Smooth muscle cell (in vitro differentiated cells): Measurements from ENCODE around the gene CENPP. TPM values are rescaled to one million over a fixed set of nuclear protein-coding genes. Genes with fewer than 3 reads are reported as not detected.

Experiments
- DNase-seq: peaks from one replicate; lab custom pipeline; 2025; ENCODE audit not compliant: unreplicated experiment; lab: John Stamatoyannopoulos, UW
- H2AFZ ChIP-seq: fragments of 200-600 bp; sonication (generic); 2 replicates; pipeline ENCODE4 v1.6.0; 2016; ENCODE audit warnings: antibody characterized with exemption, low read depth, mild to moderate bottlenecking
- H3F3A ChIP-seq: fragments of 200-600 bp; sonication (generic); 2 replicates; pipeline ENCODE4 v1.6.0; 2017; ENCODE audit warnings: antibody characterized with exemption, low read depth
- H3K27ac ChIP-seq: fragments of 200-600 bp; sonication (generic); 2 replicates; pipeline ENCODE4 v1.5.1; 2016; ENCODE audit warnings: low read depth, mild to moderate bottlenecking
- H3K27me3 ChIP-seq: fragments of 200-600 bp; sonication (generic); 2 replicates; pipeline ENCODE4 v1.6.1; 2016; ENCODE audit warnings: low read depth, mild to moderate bottlenecking
- H3K36me3 ChIP-seq: fragments of 200-600 bp; sonication (generic); 2 replicates; pipeline ENCODE4 v1.5.1; 2016; ENCODE audit warnings: low read depth
- H3K4me1 ChIP-seq: fragments of 200-600 bp; sonication (generic); 2 replicates; pipeline ENCODE4 v1.5.1; 2016; ENCODE audit warnings: low read depth
- H3K4me2 ChIP-seq: fragments of 200-600 bp; sonication (generic); 2 replicates; pipeline ENCODE4 v1.6.0; 2016; ENCODE audit warnings: mild to moderate bottlenecking
- H3K4me3 ChIP-seq: fragments of 200-600 bp; sonication (generic); 2 replicates; pipeline ENCODE4 v1.5.1; 2016; ENCODE audit warnings: mild to moderate bottlenecking
- H3K79me2 ChIP-seq: fragments of 200-600 bp; sonication (generic); 2 replicates; pipeline ENCODE4 v1.6.0; 2016; ENCODE audit warnings: low read depth, mild to moderate bottlenecking
- H3K9ac ChIP-seq: fragments of 200-600 bp; sonication (generic); 2 replicates; pipeline ENCODE4 v1.6.0; 2016; ENCODE audit warnings: low read depth
- H3K9me3 ChIP-seq: fragments of 200-600 bp; sonication (generic); replicated peaks from 2 replicates; pipeline ENCODE4 v1.5.1; 2016; ENCODE audit warnings: low read depth
- H4K20me1 ChIP-seq: fragments of 200-600 bp; sonication (generic); 2 replicates; pipeline ENCODE4 v1.6.0; 2016; ENCODE audit warnings: low read depth
- CTCF ChIP-seq: fragments of 200-600 bp; sonication (generic); IDR thresholded peaks from 2 replicates; pipeline ENCODE4 v1.5.1; 2017; ENCODE audit warnings: borderline replicate concordance, mild to moderate bottlenecking, antibody characterized with exemption; ENCODE audit not compliant: insufficient read depth, poor library complexity, severe bottlenecking
- WGBS: methylation state at CpG from one replicate; pipeline ENCODE4 v1.1.7; 2016; ENCODE audit warnings: low lambda C conversion rate; 5-methylcytosine and 5-hydroxymethylcytosine counted together
- polyA plus RNA-seq: library from polyadenylated mRNA; unstranded; fragments of >200 nt; fragmentation: Nextera tagmentation; extraction: Ambion mirVana; gene quantifications from 2 replicates; pipeline ENCODE4 v1.2.1, GENCODE V29; 2016
- total RNA-seq: library from RNA; depleted of rRNA; stranded (reverse); fragments of >200 nt; gene quantifications from 2 replicates; pipeline ENCODE4 v1.2.3, GENCODE V29; 2014

CENPP gene
- total and polyA plus RNA-seq, 2 experiments from 2014 or later = 4.2 to 17.5 TPM

- TF ChIP-seq CTCF = no peak
- Histone ChIP-seq H3K4me3 (no peak overlapping the region), H3K4me1 (no peaks in the 10 kb centered on the region), H3K79me2 (no peaks in the 10 kb centered on the region), H2AFZ (no peak overlapping the region), H3K9me3 (no peaks in the 10 kb centered on the region), H3K9ac (no peak overlapping the region), H3K27me3 (no peaks in the 10 kb centered on the region), H3F3A (no peaks in the 10 kb centered on the region), H3K4me2 (no peak overlapping the region), H4K20me1 (no peaks in the 10 kb centered on the region), H3K36me3 (no peaks in the 10 kb centered on the region), H3K27ac (no peak overlapping the region)
- 98% methylated on average over 27 of the region's 33 CpGs for WGBS
- DNase-seq = no peak
Measured at GRCh38 chr9:92545002-92545510, 219.3 kb downstream of the CENPP start.

GRCh38 chr9:92547356-92547755, 221.6 kb downstream of the CENPP start:
- H2AFZ ChIP-seq = no peak overlapping the region
- 80% methylated on average over 3 of the region's 3 CpGs for WGBS

GRCh38 chr9:92550765-92551164, 225.0 kb downstream of the CENPP start:
- no peak overlapping the region for H3K9ac ChIP-seq
- no peaks in the 10 kb centered on the region for H3K9me3 ChIP-seq
- H3K4me3 ChIP-seq = no peak overlapping the region
- no peaks in the 10 kb centered on the region for H3K36me3 ChIP-seq
- no peak for TF ChIP-seq CTCF
- no peaks in the 10 kb centered on the region for H4K20me1 ChIP-seq
- H3K27me3 ChIP-seq = no peaks in the 10 kb centered on the region
- H3K4me2 ChIP-seq = no peak overlapping the region
- H3F3A ChIP-seq = no peaks in the 10 kb centered on the region
- no peak overlapping the region for H3K27ac ChIP-seq
- H3K79me2 ChIP-seq = no peaks in the 10 kb centered on the region
- no peaks in the 10 kb centered on the region for H3K4me1 ChIP-seq
- no peak for DNase-seq
- no peak overlapping the region for H2AFZ ChIP-seq
- 87% methylated on average over 2 of the region's 2 CpGs for whole genome bisulfite sequencing

More at GRCh38 chr9:92547356-92547755, 221.6 kb downstream of the CENPP start:
- Histone ChIP-seq H3K4me2 (no peak overlapping the region), H3F3A (no peaks in the 10 kb centered on the region), H3K36me3 (no peaks in the 10 kb centered on the region), H3K4me1 (no peaks in the 10 kb centered on the region), H3K27ac (no peak overlapping the region), H3K9me3 (no peaks in the 10 kb centered on the region), H3K27me3 (no peaks in the 10 kb centered on the region), H4K20me1 (no peaks in the 10 kb centered on the region), H3K4me3 (no peak overlapping the region), H3K9ac (no peak overlapping the region), H3K79me2 (no peaks in the 10 kb centered on the region)
- no peak for TF ChIP-seq CTCF
- DNase-seq = no peak

- no peak for TF ChIP-seq CTCF
- peaks cover 5% of the 10 kb centered on the region for H3F3A ChIP-seq
- no peaks in the 10 kb centered on the region for H4K20me1 ChIP-seq
- no peak overlapping the region for H3K4me2 ChIP-seq
- DNase-seq = no peak
- no peaks in the 10 kb centered on the region for H3K27me3 ChIP-seq
- H3K4me3 ChIP-seq = no peak overlapping the region
- no peaks in the 10 kb centered on the region for H3K36me3 ChIP-seq
- H3K4me1 ChIP-seq = peaks cover 8% of the 10 kb centered on the region
- H3K27ac ChIP-seq = no peak overlapping the region
- H2AFZ ChIP-seq = no peak overlapping the region
- H3K79me2 ChIP-seq = no peaks in the 10 kb centered on the region
- no peaks in the 10 kb centered on the region for H3K9me3 ChIP-seq
- H3K9ac ChIP-seq = no peak overlapping the region
- WGBS = 86% methylated on average over 16 of the region's 16 CpGs
Measured at GRCh38 chr9:92558612-92559374, 233.0 kb downstream of the CENPP start.
